ENCODE measurements around the gene WNK2.
"Not testable (repeated sequence)": the region's sequence is repeated elsewhere in the genome, so short reads cannot be mapped to it uniquely, and the experiment has no call there.

WNK2 gene

DNA sequence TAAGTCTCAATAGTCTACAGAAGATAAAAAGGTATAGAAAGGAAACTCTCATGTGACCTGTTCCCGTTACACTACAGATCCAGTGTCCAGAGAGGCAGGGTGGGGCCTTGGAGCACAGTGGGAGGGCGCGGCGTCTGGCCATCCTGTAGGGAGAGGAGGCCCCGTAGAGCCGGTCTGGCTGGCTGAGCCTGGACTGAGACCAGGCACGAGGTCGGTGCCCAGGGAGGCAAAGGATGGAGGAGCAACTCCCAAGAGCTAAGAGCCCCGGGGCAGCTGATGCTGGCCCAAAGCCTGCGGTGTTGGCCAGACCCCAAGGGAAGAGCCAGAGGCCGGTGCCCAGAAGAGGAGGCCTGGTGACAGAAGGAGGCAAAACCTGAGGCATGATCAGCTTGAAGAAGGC is 158.5 kb downstream of the WNK2 start:
- H3K9me3 Mint-ChIP-seq = peaks cover 13% of the 10 kb centered on the region
- peaks cover 15% of the 10 kb centered on the region for H3K27me3 Mint-ChIP-seq
- not testable (repeated sequence) for DNase-seq (ENCODE audit: low spot score in 2 of 2); H3K4me1 Mint-ChIP-seq; H3K36me3 Mint-ChIP-seq; H3K4me3 Mint-ChIP-seq; H3K27ac Mint-ChIP-seq; ATAC-seq (ENCODE audit: low read depth)

DNA sequence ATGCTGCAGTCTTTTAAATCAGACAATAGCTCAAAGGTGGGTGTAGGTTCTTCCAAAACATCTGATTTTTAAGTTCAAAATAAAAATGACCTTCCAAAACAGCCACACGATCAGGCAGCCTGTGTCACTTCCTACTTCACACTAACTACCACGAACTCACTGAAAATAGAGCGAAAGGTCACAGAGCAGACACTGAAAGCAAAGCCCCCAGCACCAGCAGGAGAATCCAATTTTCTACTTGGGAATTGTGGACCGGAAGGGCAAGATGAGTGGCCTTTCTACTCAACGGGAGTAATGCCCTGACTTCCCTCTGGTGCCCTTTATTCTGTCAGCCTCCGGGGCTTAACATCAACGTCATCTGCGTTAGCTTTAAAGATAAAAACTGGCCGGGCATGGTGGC is 159.7 kb downstream of the WNK2 start:
- DNase-seq (ENCODE audit: low spot score in 2 of 2) (no peak), ATAC-seq (ENCODE audit: low read depth) (no peak)
- Mint-ChIP-seq H3K36me3 (peaks cover 3% of the 10 kb centered on the region), H3K4me3 (no peak overlapping the region), H3K27ac (no peak overlapping the region), H3K4me1 (peaks cover 4% of the 10 kb centered on the region), H3K9me3 (peaks cover 8% of the 10 kb centered on the region), H3K27me3 (peaks cover 20% of the 10 kb centered on the region)

DNA sequence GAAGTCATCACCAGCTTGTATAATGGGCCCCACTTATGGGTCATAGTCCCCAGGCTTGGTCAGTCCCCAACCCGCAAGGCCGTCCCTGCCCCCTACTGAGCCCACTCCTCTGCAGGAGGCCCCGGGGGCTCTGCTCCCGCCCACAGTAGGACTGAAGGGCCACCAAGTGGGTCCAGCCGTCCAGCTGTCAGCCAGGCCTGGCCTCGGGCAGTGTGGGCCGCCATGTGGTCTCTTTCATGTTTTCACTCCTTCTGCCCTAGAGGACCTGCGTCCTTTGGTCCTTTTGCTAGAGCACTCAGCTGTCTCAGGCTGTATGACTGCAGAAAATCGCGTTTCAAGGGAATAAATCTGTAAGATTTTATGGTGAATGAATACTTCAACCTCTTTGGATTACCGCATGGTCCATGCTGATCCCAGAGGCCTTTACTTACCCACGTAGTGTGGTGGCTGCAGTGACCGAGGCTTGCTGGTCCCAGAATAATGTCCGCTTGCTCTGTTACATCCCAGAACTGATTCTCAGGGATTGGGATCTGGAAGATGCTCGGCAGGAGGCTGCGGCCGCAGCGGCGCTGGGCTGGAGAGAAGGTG is 161.8 kb downstream of the WNK2 start:
- Mint-ChIP-seq H3K4me1 (peaks cover 4% of the 10 kb centered on the region), H3K9me3 (no peaks in the 10 kb centered on the region), H3K36me3 (peaks cover 3% of the 10 kb centered on the region), H3K27me3 (peaks cover 26% of the 10 kb centered on the region), H3K27ac (no peak overlapping the region), H3K4me3 (no peak overlapping the region)
- no peak for DNase-seq (ENCODE audit: low spot score in 2 of 2)
- no peak for ATAC-seq (ENCODE audit: low read depth)

DNA sequence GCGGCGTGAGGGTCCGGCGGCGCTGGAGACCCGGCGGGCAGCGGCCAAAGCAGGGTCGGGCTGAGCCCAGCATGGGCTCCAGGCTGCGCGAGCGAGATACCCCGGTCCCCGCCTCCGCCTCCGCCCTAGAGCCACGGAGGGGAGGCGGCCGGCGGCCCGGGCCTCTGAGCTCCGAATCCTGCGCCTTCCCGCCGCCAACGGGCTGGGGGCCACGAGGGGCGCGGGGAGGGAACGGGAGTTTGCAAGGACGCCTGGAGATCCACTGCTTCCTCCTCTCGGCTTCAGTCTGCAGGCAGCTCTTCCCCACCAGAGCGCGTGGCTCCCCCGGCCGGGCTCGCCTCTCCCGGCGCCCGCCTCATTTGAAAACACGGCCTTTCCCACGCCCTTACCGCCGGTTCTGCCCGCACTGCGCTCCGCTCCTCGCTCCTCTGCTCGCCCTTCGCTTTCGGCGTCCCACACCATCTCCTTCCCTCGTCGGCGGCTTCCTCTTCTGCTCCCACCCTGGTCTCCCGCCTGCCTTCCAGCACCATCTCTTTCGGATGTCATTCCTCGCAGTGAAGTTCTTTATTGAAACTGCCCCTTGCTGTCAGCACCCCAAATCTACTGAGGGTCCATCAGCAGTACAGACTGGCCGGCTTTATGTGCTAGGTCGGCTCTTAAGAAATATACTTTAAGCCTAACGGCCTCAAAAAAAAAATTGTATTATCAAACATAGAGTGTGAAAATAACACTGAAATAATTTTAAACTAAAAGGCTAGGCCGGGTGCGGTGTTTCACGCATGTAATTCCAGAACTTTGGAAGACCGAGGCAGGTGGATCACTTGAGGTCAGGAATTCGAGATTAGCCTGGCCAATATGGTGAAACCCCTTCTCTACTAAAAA is 162.5 kb downstream of the WNK2 start:
- Mint-ChIP-seq H3K9me3 (no peaks in the 10 kb centered on the region), H3K4me3 (peak overlapping the region; percentile 67), H3K36me3 (peaks cover 3% of the 10 kb centered on the region), H3K27ac (no peak overlapping the region), H3K27me3 (peaks cover 27% of the 10 kb centered on the region), H3K4me1 (peaks cover 4% of the 10 kb centered on the region)
- peak; percentile 15 for ATAC-seq (ENCODE audit: low read depth)
- DNase-seq (ENCODE audit: low spot score in 2 of 2) = no peak

DNA sequence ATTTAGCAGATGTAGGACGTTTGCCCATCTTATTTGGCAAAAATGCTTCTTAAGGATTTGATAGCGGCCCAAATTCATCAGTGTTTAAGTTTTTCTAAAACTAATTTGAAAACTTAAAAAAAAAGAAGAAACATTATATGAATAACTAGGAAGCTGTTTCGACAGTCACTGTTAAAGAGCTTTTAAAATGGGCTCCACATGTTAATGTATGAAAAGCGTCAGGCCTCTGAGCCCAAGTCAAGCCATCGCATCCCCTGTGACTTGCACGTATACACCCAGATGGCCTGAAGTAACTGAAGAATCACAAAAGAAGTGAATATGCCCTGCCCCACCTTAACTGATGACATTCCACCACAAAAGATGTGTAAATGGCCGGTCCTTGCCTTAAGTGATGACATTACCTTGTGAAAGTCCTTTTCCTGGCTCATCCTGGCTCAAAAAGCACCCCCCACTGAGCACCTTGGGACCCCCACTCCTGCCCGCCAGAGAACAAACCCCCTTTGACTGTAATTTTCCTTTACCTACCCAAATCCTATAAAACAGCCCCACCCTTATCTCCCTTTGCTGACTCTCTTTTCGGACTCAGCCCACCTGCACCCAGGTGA is 163.5 kb downstream of the WNK2 start:
- H3K36me3 Mint-ChIP-seq; H3K27ac Mint-ChIP-seq; H3K9me3 Mint-ChIP-seq; H3K4me3 Mint-ChIP-seq; ATAC-seq (ENCODE audit: low read depth); DNase-seq (ENCODE audit: low spot score in 2 of 2); H3K4me1 Mint-ChIP-seq: not testable (repeated sequence)
- peaks cover 27% of the 10 kb centered on the region for H3K27me3 Mint-ChIP-seq

DNA sequence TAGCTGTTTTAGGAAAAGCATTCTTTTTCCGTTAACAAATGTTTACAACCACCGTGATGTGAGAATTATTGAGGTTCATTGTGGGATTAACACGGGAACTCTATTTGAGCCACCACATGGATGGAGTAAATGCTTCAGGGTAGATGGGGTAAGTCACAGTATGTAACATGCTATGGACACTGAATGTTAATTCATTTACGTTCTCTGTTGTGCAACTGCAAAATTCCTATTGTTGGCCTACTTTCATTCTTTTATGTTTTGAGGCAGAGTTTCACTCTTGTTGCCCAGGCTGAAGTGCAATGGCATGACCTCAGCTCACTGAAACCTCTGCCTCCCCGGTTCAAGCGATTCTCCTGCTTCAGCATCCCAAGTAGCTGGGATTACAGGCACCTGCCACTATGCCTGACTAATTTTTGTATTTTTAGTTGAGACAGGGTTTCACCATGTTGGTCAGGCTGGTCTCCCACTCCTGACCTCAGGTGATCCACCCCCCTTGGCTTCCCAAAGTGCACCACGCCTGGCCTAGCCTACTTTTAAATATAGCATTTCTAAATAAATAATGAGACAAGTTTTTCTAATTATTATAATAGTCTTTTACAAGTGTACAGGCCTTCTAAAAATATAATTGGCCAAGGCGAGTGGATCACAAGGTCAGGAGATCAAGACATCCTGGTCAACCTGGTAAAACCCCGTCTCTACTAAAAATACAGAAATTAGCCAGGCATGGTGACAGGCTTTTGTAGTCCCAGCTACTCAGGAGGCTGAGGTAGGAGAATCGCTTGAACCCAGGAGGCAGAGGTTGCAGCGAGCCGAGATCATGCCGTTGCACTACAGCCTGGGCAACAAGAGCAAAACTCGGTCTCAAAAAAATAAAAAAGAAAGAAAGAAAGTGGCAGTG is 169.7 kb downstream of the WNK2 start:
- H3K27me3 Mint-ChIP-seq = peaks cover 12% of the 10 kb centered on the region
- not testable (repeated sequence) for H3K36me3 Mint-ChIP-seq; H3K4me3 Mint-ChIP-seq; H3K27ac Mint-ChIP-seq; H3K9me3 Mint-ChIP-seq; H3K4me1 Mint-ChIP-seq; ATAC-seq (ENCODE audit: low read depth); DNase-seq (ENCODE audit: low spot score in 2 of 2)

DNA sequence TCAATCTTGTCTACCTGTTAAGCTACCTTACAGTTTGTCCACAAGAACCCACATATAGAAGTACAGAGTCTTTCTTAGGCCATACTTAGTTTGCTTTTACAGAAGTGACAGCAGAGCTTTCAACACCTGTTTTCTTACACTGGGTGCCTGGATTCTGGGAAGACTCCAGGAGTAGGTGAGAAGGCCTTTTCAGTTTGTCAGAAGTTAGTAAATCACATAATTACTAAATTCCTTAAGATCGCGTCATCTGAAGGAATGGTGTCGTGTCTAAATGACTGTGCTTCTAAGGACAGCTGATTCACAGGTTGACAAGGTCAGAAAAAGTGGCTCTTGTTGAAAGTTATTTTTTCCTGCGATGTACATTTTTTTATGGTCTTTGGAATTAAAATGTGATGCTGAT is 170.5 kb downstream of the WNK2 start:
- Mint-ChIP-seq H3K27ac (no peak overlapping the region), H3K4me1 (peaks cover 6% of the 10 kb centered on the region), H3K4me3 (no peak overlapping the region), H3K27me3 (peaks cover 7% of the 10 kb centered on the region), H3K36me3 (no peaks in the 10 kb centered on the region), H3K9me3 (no peaks in the 10 kb centered on the region)
- DNase-seq (ENCODE audit: low spot score in 2 of 2) (no peak), ATAC-seq (ENCODE audit: low read depth) (no peak)

DNA sequence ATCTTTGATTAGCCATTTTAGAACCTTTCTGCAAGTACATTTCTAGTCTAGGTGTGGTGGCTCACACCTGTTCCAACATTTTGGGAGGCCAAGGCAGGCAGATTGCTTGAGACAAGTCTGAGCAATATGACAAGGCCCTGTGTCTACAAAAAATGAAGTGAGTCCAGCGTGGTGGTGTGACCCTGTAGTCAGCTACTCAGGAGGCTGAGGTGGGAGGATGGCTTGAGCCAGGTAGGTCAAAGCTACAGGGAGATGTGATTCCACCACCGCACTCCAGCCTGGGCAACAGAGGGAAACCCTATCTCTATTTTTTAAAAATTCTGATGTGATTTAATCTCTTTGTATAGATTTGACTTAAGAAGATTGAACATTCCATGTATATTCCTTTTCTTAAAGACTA is 171.9 kb downstream of the WNK2 start:
- no peak for ATAC-seq (ENCODE audit: low read depth)
- peaks cover 6% of the 10 kb centered on the region for H3K4me1 Mint-ChIP-seq
- no peak overlapping the region for H3K27ac Mint-ChIP-seq
- no peak for DNase-seq (ENCODE audit: low spot score in 2 of 2)
- H3K36me3 Mint-ChIP-seq = no peaks in the 10 kb centered on the region
- H3K4me3 Mint-ChIP-seq = no peak overlapping the region
- peaks cover 5% of the 10 kb centered on the region for H3K27me3 Mint-ChIP-seq
- no peaks in the 10 kb centered on the region for H3K9me3 Mint-ChIP-seq

DNA sequence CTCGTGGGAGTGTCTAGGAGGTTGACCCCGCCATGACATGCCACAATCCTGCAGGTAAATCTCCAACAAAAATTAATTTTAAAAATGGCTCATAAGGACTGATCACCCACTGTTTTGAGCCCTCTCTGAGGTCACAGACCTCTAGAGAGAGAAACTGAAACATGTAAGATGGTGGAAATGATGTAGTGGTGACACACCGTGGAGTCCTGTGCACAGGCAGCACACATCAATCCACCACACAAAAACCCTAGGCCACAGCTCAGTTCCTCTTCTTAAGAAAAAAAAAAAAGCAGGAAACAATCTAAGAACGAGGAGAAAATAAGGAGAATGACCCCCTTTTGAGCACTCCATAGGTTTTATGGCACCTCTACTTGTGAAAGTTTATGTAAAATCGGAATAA is 173.7 kb downstream of the WNK2 start:
- Mint-ChIP-seq H3K4me3 (no peak overlapping the region), H3K27ac (no peak overlapping the region), H3K4me1 (peaks cover 6% of the 10 kb centered on the region), H3K9me3 (no peaks in the 10 kb centered on the region), H3K27me3 (peaks cover 3% of the 10 kb centered on the region), H3K36me3 (no peaks in the 10 kb centered on the region)
- peak; percentile 85 for ATAC-seq (ENCODE audit: low read depth)
- DNase-seq (ENCODE audit: low spot score in 2 of 2) = no peak

DNA sequence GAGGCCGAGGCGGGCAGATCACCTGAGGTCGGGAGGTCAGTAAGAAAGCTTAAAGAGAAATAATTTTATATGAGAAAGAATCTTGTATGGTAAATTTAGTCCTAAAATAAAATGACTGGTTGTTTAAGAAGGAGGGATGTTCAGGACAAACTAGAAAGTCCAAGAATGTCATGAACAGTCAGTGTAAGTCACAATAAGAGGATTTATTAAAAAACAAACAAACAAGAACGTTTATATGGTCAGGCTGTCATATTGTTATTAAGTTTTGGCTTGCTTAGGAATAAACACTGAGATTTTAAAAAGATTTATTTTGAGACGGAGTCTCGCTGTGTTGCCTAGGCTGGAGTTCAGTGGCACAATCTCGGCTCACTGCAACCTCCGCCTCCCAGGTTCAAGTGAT is 176.0 kb downstream of the WNK2 start:
- not testable (repeated sequence) for DNase-seq (ENCODE audit: low spot score in 2 of 2); ATAC-seq (ENCODE audit: low read depth); H3K27me3 Mint-ChIP-seq; H3K27ac Mint-ChIP-seq; H3K4me3 Mint-ChIP-seq; H3K36me3 Mint-ChIP-seq; H3K9me3 Mint-ChIP-seq; H3K4me1 Mint-ChIP-seq

DNA sequence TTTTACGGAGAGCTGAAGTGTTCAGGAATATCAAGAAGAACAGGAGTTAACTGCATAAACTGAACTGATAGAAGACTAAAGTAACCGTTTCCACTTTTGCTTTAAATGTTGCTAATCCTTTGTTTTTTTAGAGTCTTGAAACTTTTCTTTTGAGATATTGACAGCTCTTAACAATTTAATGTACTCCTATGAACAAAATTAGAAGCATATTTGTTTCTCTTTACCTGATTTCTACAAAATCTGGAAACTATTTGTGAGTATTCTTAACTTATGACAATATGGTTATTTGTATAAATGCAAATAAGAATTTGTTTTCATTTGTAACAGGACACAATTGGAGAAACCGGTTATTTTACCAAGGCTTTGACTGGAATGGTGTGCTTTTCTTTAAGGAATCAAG is 178.1 kb downstream of the WNK2 start:
- no peak overlapping the region for H3K27ac Mint-ChIP-seq
- ATAC-seq (ENCODE audit: low read depth) = no peak
- no peaks in the 10 kb centered on the region for H3K9me3 Mint-ChIP-seq
- peaks cover 11% of the 10 kb centered on the region for H3K27me3 Mint-ChIP-seq
- no peak for DNase-seq (ENCODE audit: low spot score in 2 of 2)
- peaks cover 13% of the 10 kb centered on the region for H3K4me1 Mint-ChIP-seq
- H3K36me3 Mint-ChIP-seq = peaks cover 2% of the 10 kb centered on the region
- no peak overlapping the region for H3K4me3 Mint-ChIP-seq

DNA sequence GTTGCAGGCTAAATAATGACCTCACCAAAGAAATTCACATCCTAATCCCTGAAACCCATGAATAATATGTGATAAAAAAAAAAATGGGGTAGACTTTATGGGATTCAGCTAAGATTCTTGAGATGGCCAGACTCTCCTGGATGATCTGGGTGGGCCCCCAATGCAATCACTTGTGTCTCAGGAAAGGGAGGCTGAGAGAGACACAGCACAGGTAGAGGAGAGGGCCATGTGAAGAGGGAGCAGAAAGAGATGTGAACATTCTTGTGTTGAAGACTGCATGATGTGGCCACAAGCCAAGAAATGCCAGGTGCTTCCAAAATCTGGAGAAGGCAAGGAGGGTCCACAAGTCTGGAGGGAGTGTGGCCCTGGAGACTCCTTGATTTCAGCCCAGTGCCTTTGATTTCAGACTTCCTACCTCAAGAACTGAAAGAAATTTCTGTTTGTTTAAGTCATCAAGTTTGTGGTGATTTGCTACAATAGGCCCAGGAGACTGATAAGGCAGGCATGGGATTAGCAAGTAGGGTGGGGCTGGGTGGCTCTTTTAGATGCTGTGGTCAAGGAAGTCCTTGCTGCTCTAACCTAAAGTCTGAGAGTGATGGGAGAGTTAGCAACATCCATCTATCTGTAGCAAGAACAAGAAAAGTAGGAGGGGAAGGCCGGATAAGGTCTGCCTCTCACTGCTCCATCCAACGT is 180.9 kb downstream of the WNK2 start:
- Mint-ChIP-seq H3K27ac (no peak overlapping the region), H3K9me3 (no peaks in the 10 kb centered on the region), H3K4me3 (no peak overlapping the region), H3K27me3 (peaks cover 20% of the 10 kb centered on the region), H3K4me1 (peaks cover 8% of the 10 kb centered on the region), H3K36me3 (peaks cover 2% of the 10 kb centered on the region)
- no peak for DNase-seq (ENCODE audit: low spot score in 2 of 2)
- ATAC-seq (ENCODE audit: low read depth) = no peak

DNA sequence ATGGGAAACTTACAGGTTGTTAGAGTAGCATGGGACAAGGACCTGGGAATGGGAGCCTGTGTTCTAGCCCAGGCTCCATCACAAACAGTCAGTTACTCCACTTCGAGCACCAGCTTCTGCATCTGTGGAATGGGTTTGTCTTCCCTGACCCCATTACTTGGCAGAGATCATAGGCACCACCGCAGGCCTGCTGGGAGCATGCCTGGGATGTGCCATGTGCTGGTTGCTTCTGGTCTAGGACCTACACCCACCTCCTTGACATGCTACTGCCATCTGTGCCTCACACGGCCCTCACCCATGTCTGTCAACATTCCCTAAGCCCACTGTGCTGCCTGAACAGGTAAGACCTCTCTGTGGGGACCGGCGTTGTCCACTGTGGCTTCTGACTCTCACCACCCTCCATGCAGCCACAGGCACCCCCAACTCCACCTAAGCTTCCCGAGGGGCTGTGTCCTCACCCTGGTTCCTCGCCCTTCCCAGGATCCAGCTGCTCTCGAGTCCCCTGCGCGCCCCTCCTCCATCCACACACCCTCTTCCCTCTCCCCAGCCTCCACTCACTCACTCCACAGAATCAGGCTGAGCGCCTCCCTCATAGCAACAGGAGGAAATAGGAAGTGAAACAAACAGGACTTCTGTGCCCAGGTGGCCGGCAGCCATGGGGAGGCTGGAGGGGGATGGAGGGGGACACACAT is 181.6 kb downstream of the WNK2 start:
- H3K4me1 Mint-ChIP-seq = peaks cover 8% of the 10 kb centered on the region
- ATAC-seq (ENCODE audit: low read depth) (peak; percentile 22), DNase-seq (ENCODE audit: low spot score in 2 of 2) (no peak)
- no peak overlapping the region for H3K27ac Mint-ChIP-seq
- H3K27me3 Mint-ChIP-seq = peaks cover 23% of the 10 kb centered on the region
- H3K4me3 Mint-ChIP-seq = no peak overlapping the region
- peaks cover 2% of the 10 kb centered on the region for H3K36me3 Mint-ChIP-seq
- no peaks in the 10 kb centered on the region for H3K9me3 Mint-ChIP-seq
